ENCODE measurements around the gene CASZ1. TPM values are rescaled to one million over a fixed set of nuclear protein-coding genes. Genes with fewer than 3 reads are reported as not detected.

The CASZ1 gene
- total RNA-seq, 1 donor from 2014 or later: 26.1 TPM

DNA sequence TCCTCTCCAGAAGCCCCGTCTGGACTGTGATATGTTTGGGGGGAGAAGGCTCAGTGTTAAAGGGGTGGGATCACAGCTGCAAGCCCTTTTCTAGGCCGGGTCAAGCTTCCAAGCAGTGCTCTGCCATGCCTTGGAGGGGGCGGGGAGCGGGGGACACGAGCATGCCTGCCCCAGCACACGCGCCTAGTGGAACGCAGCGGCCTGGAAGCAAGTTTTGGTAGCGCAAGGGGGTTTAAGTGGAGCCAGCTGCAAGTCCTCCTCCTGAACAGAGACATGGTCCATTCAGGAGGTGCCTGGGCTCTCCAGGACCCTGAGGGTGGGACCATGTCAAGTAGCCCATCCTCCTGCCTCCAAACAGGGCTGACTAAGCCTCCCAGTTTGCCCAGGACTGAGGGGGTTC is 112.2 kb downstream of the CASZ1 start:
- Histone ChIP-seq H3K27ac (ENCODE audit: low read depth, low read length) (no peak overlapping the region), H3K4me1 (ENCODE audit: control insufficient read depth in 3 of 3, insufficient read depth in 3 of 3, low read length in 3 of 3) (peaks cover 70 to 94% (median 93%) of the 10 kb centered on the region in 3 donors), H3K9me3 (ENCODE audit: control insufficient read depth in 3 of 3, low read length in 3 of 3) (no peaks in the 10 kb centered on the region), H3K36me3 (ENCODE audit: control insufficient read depth in 3 of 3, insufficient read depth in 3 of 3, low read length in 3 of 3) (no peaks in the 10 kb centered on the region), H3K9ac (ENCODE audit: low read depth in 1 of 3, low read length in 3 of 3) (peak overlapping the region in 1 of 3 donors; percentile 16), H3K4me3 (ENCODE audit: low read length in 3 of 3) (no peak overlapping the region), H3K27me3 (ENCODE audit: control insufficient read depth in 3 of 3, insufficient read depth in 3 of 3, low read length in 3 of 3) (no peaks in the 10 kb centered on the region)

DNA sequence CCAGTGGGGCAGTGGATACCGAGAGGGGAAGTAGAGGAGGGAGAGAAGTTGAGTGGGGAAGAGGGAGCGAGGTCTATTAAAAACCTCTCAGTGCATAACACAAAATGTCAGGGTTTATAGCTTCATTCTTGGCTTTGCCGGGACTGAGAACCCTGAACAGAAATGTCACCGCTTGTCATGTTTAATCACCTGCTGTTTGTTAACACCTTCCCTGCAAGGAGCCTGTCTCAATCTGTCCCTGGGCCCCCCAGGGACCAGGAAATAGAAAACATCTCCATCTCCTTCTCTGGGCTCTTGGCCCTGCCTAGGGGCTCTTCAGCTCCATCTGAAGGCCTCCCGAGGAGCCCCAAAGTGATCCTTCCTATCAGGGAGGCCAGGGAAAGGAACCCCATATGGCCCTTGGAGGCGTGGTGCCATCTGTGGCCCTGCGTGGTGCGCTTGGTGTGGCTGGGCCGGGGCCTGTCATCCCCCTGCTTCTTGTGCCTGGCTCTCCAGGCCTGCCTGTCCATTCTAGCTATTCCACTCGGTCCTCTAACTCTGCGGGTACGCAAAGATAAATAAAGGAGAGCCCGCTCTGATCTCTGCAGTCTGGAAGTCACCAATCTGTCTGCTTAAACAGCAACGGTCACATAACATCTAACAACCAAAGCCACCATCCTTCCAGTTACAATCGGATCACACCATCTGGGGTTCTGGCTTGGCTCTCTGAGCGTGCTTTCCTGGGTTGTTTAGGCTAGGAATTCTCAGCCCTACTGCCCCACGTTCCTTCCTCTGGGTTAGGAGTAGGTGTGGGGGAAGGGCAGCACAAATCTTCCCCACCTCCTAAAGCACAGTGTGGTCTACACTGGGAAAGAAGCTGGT is 113.8 kb downstream of the CASZ1 start:
- Histone ChIP-seq H3K4me1 (ENCODE audit: control insufficient read depth in 3 of 3, insufficient read depth in 3 of 3, low read length in 3 of 3) (peaks cover 58 to 94% (median 92%) of the 10 kb centered on the region in 3 donors), H3K27me3 (ENCODE audit: control insufficient read depth in 3 of 3, insufficient read depth in 3 of 3, low read length in 3 of 3) (no peaks in the 10 kb centered on the region)

DNA sequence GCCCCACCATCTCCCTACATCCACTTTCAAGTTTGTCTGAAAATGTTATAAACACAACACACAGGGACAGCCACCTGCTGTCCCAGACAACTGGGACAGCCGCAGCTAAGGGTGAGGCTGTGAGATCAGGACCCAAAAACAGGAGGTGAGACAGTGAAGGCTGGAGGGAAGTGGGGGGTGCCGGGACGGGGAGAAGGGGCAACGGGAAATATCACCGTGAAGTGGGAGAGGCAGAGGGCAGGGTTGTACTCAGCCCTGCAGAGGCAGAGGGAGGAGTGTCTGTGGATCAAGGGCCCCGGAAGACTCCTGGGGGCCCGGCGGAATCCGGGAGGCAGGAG is 114.4 kb downstream of the CASZ1 start:
- Histone ChIP-seq H3K9me3 (ENCODE audit: control insufficient read depth in 3 of 3, low read length in 3 of 3) (no peaks in the 10 kb centered on the region), H3K27me3 (ENCODE audit: control insufficient read depth in 3 of 3, insufficient read depth in 3 of 3, low read length in 3 of 3) (no peaks in the 10 kb centered on the region), H3K9ac (ENCODE audit: low read depth in 1 of 3, low read length in 3 of 3) (peak overlapping the region; percentile 43 to 69 (median 65)), H3K4me1 (ENCODE audit: control insufficient read depth in 3 of 3, insufficient read depth in 3 of 3, low read length in 3 of 3) (peaks cover 55 to 94% (median 92%) of the 10 kb centered on the region in 3 donors), H3K27ac (ENCODE audit: low read depth, low read length) (peak overlapping the region; percentile 76), H3K36me3 (ENCODE audit: control insufficient read depth in 3 of 3, insufficient read depth in 3 of 3, low read length in 3 of 3) (no peaks in the 10 kb centered on the region), H3K4me3 (ENCODE audit: low read length in 3 of 3) (no peak overlapping the region)

More for the DNA sequence above, 113.8 kb downstream of the CASZ1 start:
- Histone ChIP-seq H3K36me3 (ENCODE audit: control insufficient read depth in 3 of 3, insufficient read depth in 3 of 3, low read length in 3 of 3) (no peaks in the 10 kb centered on the region), H3K9ac (ENCODE audit: low read depth in 1 of 3, low read length in 3 of 3) (peak overlapping the region; percentile 43 to 69 (median 65)), H3K9me3 (ENCODE audit: control insufficient read depth in 3 of 3, low read length in 3 of 3) (no peaks in the 10 kb centered on the region), H3K4me3 (ENCODE audit: low read length in 3 of 3) (no peak overlapping the region), H3K27ac (ENCODE audit: low read depth, low read length) (peak overlapping the region; percentile 76)

DNA sequence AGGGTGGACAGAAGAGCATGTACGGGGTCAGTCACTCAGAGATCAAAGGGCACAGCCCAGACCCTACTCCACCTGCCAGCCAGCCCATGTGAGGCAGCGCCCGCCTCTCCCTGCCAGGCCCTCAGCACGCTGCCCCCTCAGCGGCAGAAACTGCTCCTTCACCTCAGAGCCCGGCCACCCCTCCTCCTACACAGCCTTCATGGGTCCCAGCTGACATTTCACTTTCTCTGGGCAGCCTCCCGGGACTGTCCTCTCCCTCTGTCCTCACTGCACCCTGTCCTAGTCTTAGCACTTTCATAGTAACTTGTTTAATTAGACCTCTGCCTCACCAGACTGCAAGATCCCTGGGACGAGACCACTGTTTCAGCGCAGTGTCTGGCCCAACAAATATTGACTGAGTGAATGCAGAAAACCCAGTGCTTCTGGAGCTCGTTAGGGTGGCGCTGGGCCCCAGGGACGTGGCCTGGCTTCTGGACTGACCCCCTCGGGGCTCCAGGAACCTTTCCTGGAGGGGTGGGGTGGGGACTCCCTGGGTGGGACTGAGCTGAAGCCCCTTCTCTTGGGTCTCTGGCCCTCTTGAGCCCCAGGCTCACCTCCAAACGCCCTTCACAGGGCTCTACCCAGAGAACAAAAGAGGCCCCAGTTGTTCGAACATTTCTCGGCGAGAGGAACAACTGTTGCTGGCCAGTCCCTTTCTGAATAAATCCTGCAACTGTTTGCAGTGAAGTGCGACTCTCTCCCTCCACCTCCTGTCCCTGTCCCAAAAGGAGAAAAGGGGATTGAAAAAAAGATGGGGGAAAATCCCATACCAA is 114.9 kb downstream of the CASZ1 start:
- peaks cover 49 to 94% (median 90%) of the 10 kb centered on the region in 3 donors for H3K4me1 ChIP-seq (ENCODE audit: control insufficient read depth in 3 of 3, insufficient read depth in 3 of 3, low read length in 3 of 3)
- peak overlapping the region in 2 of 3 donors; percentile 65 to 69 for H3K9ac ChIP-seq (ENCODE audit: low read depth in 1 of 3, low read length in 3 of 3)
- H3K9me3 ChIP-seq (ENCODE audit: control insufficient read depth in 3 of 3, low read length in 3 of 3): no peaks in the 10 kb centered on the region
- H3K36me3 ChIP-seq (ENCODE audit: control insufficient read depth in 3 of 3, insufficient read depth in 3 of 3, low read length in 3 of 3): no peaks in the 10 kb centered on the region
- peak overlapping the region; percentile 76 for H3K27ac ChIP-seq (ENCODE audit: low read depth, low read length)
- no peak overlapping the region for H3K4me3 ChIP-seq (ENCODE audit: low read length in 3 of 3)
- no peaks in the 10 kb centered on the region for H3K27me3 ChIP-seq (ENCODE audit: control insufficient read depth in 3 of 3, insufficient read depth in 3 of 3, low read length in 3 of 3)

DNA sequence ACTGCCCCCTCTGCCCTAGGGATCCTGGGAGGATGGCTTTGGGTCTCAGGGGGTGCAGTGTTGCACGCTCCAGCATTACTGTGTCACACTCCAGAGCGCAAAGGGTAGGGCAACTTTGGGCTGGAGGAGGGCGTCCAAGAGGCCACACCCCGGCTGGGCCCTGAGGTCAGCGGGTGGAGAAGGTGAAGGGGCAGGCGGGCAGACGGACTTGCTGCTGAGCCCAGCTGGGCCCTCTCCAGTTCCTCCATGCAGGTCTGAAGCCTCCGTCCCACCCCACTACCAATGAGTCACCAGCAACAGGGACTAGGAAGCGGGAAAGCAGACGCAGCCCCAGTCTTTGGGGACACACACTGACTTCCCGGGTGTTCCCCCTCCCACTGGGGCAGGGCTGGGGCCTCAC is 116.0 kb downstream of the CASZ1 start:
- H3K27ac ChIP-seq (ENCODE audit: low read depth, low read length): no peak overlapping the region
- no peaks in the 10 kb centered on the region for H3K36me3 ChIP-seq (ENCODE audit: control insufficient read depth in 3 of 3, insufficient read depth in 3 of 3, low read length in 3 of 3)
- no peaks in the 10 kb centered on the region for H3K27me3 ChIP-seq (ENCODE audit: control insufficient read depth in 3 of 3, insufficient read depth in 3 of 3, low read length in 3 of 3)
- H3K9me3 ChIP-seq (ENCODE audit: control insufficient read depth in 3 of 3, low read length in 3 of 3): no peaks in the 10 kb centered on the region
- peak overlapping the region in 1 of 3 donors; percentile 25 for H3K9ac ChIP-seq (ENCODE audit: low read depth in 1 of 3, low read length in 3 of 3)
- peaks cover 39 to 92% (median 81%) of the 10 kb centered on the region in 3 donors for H3K4me1 ChIP-seq (ENCODE audit: control insufficient read depth in 3 of 3, insufficient read depth in 3 of 3, low read length in 3 of 3)
- no peak overlapping the region for H3K4me3 ChIP-seq (ENCODE audit: low read length in 3 of 3)

DNA sequence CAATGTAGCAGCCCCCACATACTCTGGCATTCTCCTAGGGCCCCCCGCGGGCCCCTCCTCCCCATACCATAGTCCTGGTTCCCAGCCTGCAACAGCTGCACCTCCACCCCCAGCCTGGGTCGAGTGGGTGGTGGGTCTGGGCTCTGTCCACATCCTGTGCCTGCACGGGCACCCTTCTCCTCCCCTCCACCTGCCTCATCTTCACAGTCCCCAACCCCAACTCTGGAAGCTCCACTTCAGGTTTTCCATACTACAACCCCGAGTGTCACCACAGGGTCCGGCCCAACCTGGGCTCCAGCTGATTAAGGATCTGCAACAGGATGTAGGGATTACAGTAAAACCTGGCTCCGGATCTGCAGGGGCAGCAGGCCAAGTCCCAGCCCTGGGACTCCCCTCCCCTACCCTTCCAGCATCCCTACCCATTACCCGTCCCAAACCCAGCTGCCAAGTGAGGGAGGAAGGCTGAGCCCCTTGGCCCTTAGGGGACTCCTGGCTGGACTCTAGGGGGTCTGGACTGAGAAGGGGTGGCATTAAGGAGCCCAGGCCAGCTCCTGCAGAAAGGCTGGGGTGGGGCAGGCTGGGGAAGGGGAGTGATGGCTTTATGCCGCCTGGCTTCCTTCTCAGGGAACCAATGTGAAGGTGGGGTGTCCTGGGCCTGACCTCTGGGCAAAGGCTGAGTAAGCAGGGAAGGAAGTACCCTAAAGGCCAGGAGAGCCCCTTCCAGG is 116.8 kb downstream of the CASZ1 start:
- Histone ChIP-seq H3K9me3 (ENCODE audit: control insufficient read depth in 3 of 3, low read length in 3 of 3) (no peaks in the 10 kb centered on the region), H3K27ac (ENCODE audit: low read depth, low read length) (no peak overlapping the region), H3K4me3 (ENCODE audit: low read length in 3 of 3) (no peak overlapping the region), H3K9ac (ENCODE audit: low read depth in 1 of 3, low read length in 3 of 3) (peak overlapping the region in 2 of 3 donors; percentile 6 to 45), H3K36me3 (ENCODE audit: control insufficient read depth in 3 of 3, insufficient read depth in 3 of 3, low read length in 3 of 3) (no peaks in the 10 kb centered on the region), H3K4me1 (ENCODE audit: control insufficient read depth in 3 of 3, insufficient read depth in 3 of 3, low read length in 3 of 3) (peaks cover 31 to 90% (median 74%) of the 10 kb centered on the region in 3 donors), H3K27me3 (ENCODE audit: control insufficient read depth in 3 of 3, insufficient read depth in 3 of 3, low read length in 3 of 3) (no peaks in the 10 kb centered on the region)

DNA sequence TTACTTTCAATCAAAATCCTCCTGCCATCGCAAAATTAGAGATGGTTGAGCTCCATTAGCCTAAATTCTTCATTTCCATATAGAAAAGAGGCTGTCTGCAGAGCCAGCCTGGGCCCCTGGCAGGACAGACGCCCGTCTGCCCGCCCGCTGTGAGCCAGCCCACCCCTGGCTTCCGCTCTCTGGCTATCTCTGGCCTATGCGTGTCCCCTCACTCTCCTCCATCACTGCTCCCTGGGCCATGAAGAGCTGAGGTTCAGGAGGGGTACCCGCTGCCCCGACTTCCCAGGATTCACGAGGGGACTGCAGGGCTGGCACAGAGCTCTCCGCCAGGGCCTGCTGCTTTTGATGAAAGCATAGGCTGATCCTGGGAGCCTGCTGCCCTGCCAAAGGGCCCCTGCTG is 117.6 kb downstream of the CASZ1 start:
- no peak overlapping the region for H3K27ac ChIP-seq (ENCODE audit: low read depth, low read length)
- H3K27me3 ChIP-seq (ENCODE audit: control insufficient read depth in 3 of 3, insufficient read depth in 3 of 3, low read length in 3 of 3): no peaks in the 10 kb centered on the region
- no peaks in the 10 kb centered on the region for H3K9me3 ChIP-seq (ENCODE audit: control insufficient read depth in 3 of 3, low read length in 3 of 3)
- H3K4me1 ChIP-seq (ENCODE audit: control insufficient read depth in 3 of 3, insufficient read depth in 3 of 3, low read length in 3 of 3): peaks cover 27 to 90% (median 68%) of the 10 kb centered on the region in 3 donors
- no peaks in the 10 kb centered on the region for H3K36me3 ChIP-seq (ENCODE audit: control insufficient read depth in 3 of 3, insufficient read depth in 3 of 3, low read length in 3 of 3)
- H3K4me3 ChIP-seq (ENCODE audit: low read length in 3 of 3): no peak overlapping the region
- peak overlapping the region in 1 of 3 donors; percentile 45 for H3K9ac ChIP-seq (ENCODE audit: low read depth in 1 of 3, low read length in 3 of 3)

DNA sequence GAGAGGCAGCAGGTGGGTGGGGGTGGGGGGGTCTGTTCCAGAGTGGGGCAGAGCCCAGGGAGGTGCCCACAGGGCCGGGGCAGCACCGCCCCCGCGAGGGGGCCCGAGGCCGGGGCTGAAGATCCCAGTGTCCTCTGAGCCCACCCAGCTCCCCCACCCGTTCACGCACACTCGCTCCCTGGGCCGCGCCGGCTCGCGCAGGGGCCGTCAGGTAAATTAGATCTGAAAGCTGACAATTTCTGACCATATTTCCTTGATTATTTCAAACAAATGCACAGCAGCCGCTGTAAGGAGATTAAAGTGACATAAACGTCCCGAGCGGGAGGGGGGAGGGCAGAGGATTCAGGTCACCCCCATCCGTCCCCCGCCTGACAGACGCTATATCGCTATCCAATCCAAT is 118.0 kb downstream of the CASZ1 start:
- Histone ChIP-seq H3K9me3 (ENCODE audit: control insufficient read depth in 3 of 3, low read length in 3 of 3) (no peaks in the 10 kb centered on the region), H3K9ac (ENCODE audit: low read depth in 1 of 3, low read length in 3 of 3) (peak overlapping the region in 1 of 3 donors; percentile 62), H3K36me3 (ENCODE audit: control insufficient read depth in 3 of 3, insufficient read depth in 3 of 3, low read length in 3 of 3) (no peaks in the 10 kb centered on the region), H3K27me3 (ENCODE audit: control insufficient read depth in 3 of 3, insufficient read depth in 3 of 3, low read length in 3 of 3) (no peaks in the 10 kb centered on the region), H3K4me1 (ENCODE audit: control insufficient read depth in 3 of 3, insufficient read depth in 3 of 3, low read length in 3 of 3) (peaks cover 23 to 90% (median 66%) of the 10 kb centered on the region in 3 donors), H3K4me3 (ENCODE audit: low read length in 3 of 3) (no peak overlapping the region), H3K27ac (ENCODE audit: low read depth, low read length) (no peak overlapping the region)

DNA sequence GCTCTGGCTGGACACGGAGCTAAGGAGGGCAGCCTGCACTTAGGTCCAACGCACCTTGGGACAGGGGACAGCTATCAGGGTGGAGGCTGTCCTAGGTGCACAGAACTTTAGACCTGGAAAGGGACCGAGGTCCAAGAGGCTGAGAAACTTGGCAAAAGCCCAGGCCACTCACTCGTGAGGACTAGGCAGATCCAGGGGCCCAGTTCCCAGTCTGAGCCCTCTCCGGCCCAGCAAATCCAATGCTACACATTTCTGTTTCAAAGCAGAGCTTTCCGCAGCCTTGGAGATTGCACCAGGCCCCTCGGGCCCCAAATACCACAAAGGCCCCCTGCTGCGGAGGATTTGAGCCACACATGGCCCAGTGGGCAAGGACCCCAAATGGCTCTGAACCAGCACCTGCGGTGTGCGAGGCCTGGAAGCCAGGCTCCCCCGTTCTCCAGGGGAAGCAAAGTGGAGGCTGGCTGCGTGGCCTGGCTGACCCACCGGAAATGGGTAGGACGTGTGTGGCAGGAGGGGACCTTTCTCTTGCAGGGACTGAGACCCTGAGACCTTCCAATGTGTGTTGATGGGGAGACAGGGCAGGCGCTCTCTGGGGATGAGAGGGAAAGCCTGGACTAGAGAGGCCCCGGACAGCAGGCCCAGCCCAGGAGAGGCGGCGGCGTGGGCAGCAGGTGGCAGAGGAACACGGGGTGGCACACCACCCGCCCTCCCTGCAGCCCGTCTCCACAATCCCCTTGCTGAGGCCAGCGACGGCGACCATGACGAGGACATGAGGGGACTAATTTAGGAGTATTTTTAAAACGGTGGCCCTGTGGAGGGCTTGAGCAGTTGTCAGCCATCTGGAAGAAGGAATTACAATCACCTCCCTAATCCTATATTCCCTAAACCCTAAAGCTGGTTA is 118.7 kb downstream of the CASZ1 start:
- Histone ChIP-seq H3K4me3 (ENCODE audit: low read length in 3 of 3) (no peak overlapping the region), H3K4me1 (ENCODE audit: control insufficient read depth in 3 of 3, insufficient read depth in 3 of 3, low read length in 3 of 3) (peaks cover 17 to 84% (median 61%) of the 10 kb centered on the region in 3 donors), H3K27me3 (ENCODE audit: control insufficient read depth in 3 of 3, insufficient read depth in 3 of 3, low read length in 3 of 3) (no peaks in the 10 kb centered on the region), H3K9me3 (ENCODE audit: control insufficient read depth in 3 of 3, low read length in 3 of 3) (no peaks in the 10 kb centered on the region), H3K27ac (ENCODE audit: low read depth, low read length) (no peak overlapping the region), H3K9ac (ENCODE audit: low read depth in 1 of 3, low read length in 3 of 3) (peak overlapping the region; percentile 20 to 62 (median 45)), H3K36me3 (ENCODE audit: control insufficient read depth in 3 of 3, insufficient read depth in 3 of 3, low read length in 3 of 3) (no peaks in the 10 kb centered on the region)
